Peyer's patch (tissue), 4 donors: Measurements from ENCODE around the gene AMFR. TPM values are rescaled to one million over a fixed set of nuclear protein-coding genes. Genes with fewer than 3 reads are reported as not detected.

Experiments
- DNase-seq, 3 donors: peaks; one replicate each; pipeline ENCODE4 v3.0.0-alpha.2; 2017 to 2019
- H3K27ac ChIP-seq, 4 donors: fragments of 200-600 bp; sonication (generic); one replicate each; pipeline ENCODE4 v1.5.1; 2016 to 2019
- H3K27me3 ChIP-seq, 2 donors: fragments of 200-600 bp; sonication (generic); one replicate each; pipeline ENCODE4 v1.5.1; 2019
- H3K36me3 ChIP-seq, 3 donors: fragments of 200-600 bp; sonication (generic); one replicate each; pipeline ENCODE4 v1.5.1; 2016 to 2019
- H3K4me1 ChIP-seq, 4 donors: fragments of 200-600 bp; sonication (generic); one replicate each; pipeline ENCODE4 v1.5.1; 2016 to 2019
- H3K4me3 ChIP-seq, 4 donors: fragments of 200-600 bp; sonication (generic); 1 replicate in 3 of 4; 2 replicates in 1 of 4; pipeline ENCODE4 v1.5.1; 2016 to 2019; ENCODE audit warnings: mild to moderate bottlenecking in 1 of 4
- H3K9me3 ChIP-seq, 4 donors: fragments of 200-600 bp; sonication (generic); one replicate each; pipeline ENCODE4 v1.5.1; 2016 to 2019; ENCODE audit warnings: mild to moderate bottlenecking in 1 of 4
- CTCF ChIP-seq, 6 experiments: fragments of 450-650 bp in 4 of 6; fragments of 200-600 bp in 2 of 6; sonication (generic) in 1 of 6; IDR thresholded peaks; one replicate each; pipeline ENCODE4 v1.5.1; 2017 to 2019; ENCODE audit warnings: antibody characterized with exemption in 6 of 6, mild to moderate bottlenecking in 3 of 6, moderate library complexity in 1 of 6
- POLR2A ChIP-seq, 2 donors: fragments of 450-650 bp; IDR thresholded peaks; one replicate each; pipeline ENCODE4 v1.5.1; 2017; ENCODE audit warnings: antibody characterized with exemption in 2 of 2, mild to moderate bottlenecking in 2 of 2, moderate library complexity in 2 of 2
- total RNA-seq, 4 donors: library from RNA; depleted of rRNA; stranded (reverse); fragments of >200 nt; gene quantifications; one replicate each; pipeline ENCODE4 v1.1.0, GENCODE V29; 2016

Gene AMFR
- total RNA-seq, 4 donors from 2014 or later = 149 to 265 (median 170) TPM

GRCh38 chr16:56337858-56338325, 87.5 kb downstream of the AMFR start:
- Histone ChIP-seq H3K9me3 (no peaks in the 10 kb centered on the region), H3K27me3 (no peaks in the 10 kb centered on the region), H3K27ac (no peak overlapping the region), H3K4me1 (no peaks in the 10 kb centered on the region), H3K4me3 (no peak overlapping the region), H3K36me3 (peaks cover 0 to 7% (median 0%) of the 10 kb centered on the region in 3 donors)
- TF ChIP-seq CTCF (IDR thresholded peaks at IDR 0.05) = no peak
- TF ChIP-seq POLR2A (IDR thresholded peaks at IDR 0.05) = no peak
- no peak for DNase-seq

GRCh38 chr16:56337131-56337857, 88.1 kb downstream of the AMFR start:
- Histone ChIP-seq H3K4me1 (no peaks in the 10 kb centered on the region), H3K27ac (no peak overlapping the region), H3K4me3 (no peak overlapping the region), H3K9me3 (no peaks in the 10 kb centered on the region), H3K27me3 (no peaks in the 10 kb centered on the region), H3K36me3 (peaks cover 0 to 7% (median 0%) of the 10 kb centered on the region in 3 donors)
- TF ChIP-seq CTCF (IDR thresholded peaks at IDR 0.05) (no peak), POLR2A (IDR thresholded peaks at IDR 0.05) (no peak)
- no peak for DNase-seq

- Histone ChIP-seq H3K4me1 (no peaks in the 10 kb centered on the region), H3K9me3 (no peaks in the 10 kb centered on the region), H3K27ac (no peak overlapping the region), H3K27me3 (no peaks in the 10 kb centered on the region), H3K36me3 (peaks cover 0 to 7% (median 0%) of the 10 kb centered on the region in 3 donors), H3K4me3 (no peak overlapping the region)
- no peak for DNase-seq
- no peak for TF ChIP-seq POLR2A (IDR thresholded peaks at IDR 0.05)
Observed at GRCh38 chr16:56336711-56337110, 88.6 kb downstream of the AMFR start.

- TF ChIP-seq CTCF (IDR thresholded peaks at IDR 0.05) (no peak), POLR2A (IDR thresholded peaks at IDR 0.05) (no peak)
- no peak for DNase-seq
- Histone ChIP-seq H3K36me3 (peaks cover 0 to 7% (median 0%) of the 10 kb centered on the region in 3 donors), H3K4me3 (no peak overlapping the region), H3K27ac (no peak overlapping the region), H3K27me3 (no peaks in the 10 kb centered on the region), H3K9me3 (no peaks in the 10 kb centered on the region), H3K4me1 (no peaks in the 10 kb centered on the region)
Observed at GRCh38 chr16:56336071-56336688, 89.2 kb downstream of the AMFR start.

GRCh38 chr16:56334761-56335160, 90.6 kb downstream of the AMFR start:
- H3K36me3 ChIP-seq = peaks cover 0 to 7% (median 0%) of the 10 kb centered on the region in 3 donors
- H3K9me3 ChIP-seq = no peaks in the 10 kb centered on the region

More at GRCh38 chr16:56334761-56335160, 90.6 kb downstream of the AMFR start:
- no peak overlapping the region for H3K4me3 ChIP-seq
- TF ChIP-seq POLR2A (IDR thresholded peaks at IDR 0.05) = no peak
- no peak for TF ChIP-seq CTCF (IDR thresholded peaks at IDR 0.05)
- H3K27me3 ChIP-seq = no peaks in the 10 kb centered on the region
- H3K27ac ChIP-seq = no peak overlapping the region
- no peaks in the 10 kb centered on the region for H3K4me1 ChIP-seq
- no peak for DNase-seq
